ENCODE data around the gene MRPS18B. TPM values are rescaled to one million over a fixed set of nuclear protein-coding genes. Genes with fewer than 3 reads are reported as not detected.
"Not testable (repeated sequence)": the region's sequence is repeated elsewhere in the genome, so short reads cannot be mapped to it uniquely, and the experiment has no call there.

The MRPS18B gene
- total RNA-seq, 2 experiments from 2014 or later = 59.0 to 79.6 TPM

GRCh38 chr6:30597315-30598144 lies 20.1 kb upstream of the MRPS18B start:
- POLR2A ChIA-PET = interaction anchor here (6.3 kb wide), 1 partner anchor 16 kb away, joined by 38 read pairs; no protein-coding TSS in a partner anchor
- H3K27ac ChIP-seq (ENCODE audit: low read depth, low read length, poor library complexity, severe bottlenecking) = not testable (repeated sequence)

GRCh38 chr6:30598912-30599624 lies 18.6 kb upstream of the MRPS18B start:
- no peak for DNase-seq (ENCODE audit: low spot score)
- intact Hi-C loops (cut with micrococcal nuclease; ENCODE audit: unreplicated experiment) = no loop called here
- H3K36me3 ChIP-seq (ENCODE audit: insufficient read depth, low read length) = peaks cover 81% of the 10 kb centered on the region
- H3K79me2 ChIP-seq (ENCODE audit: insufficient read depth, low read depth, low read length) = no peaks in the 10 kb centered on the region
- ChIA-PET CTCF (ENCODE audit: unreplicated experiment) (no interaction called here), POLR2A (interaction anchor here (6.3 kb wide), 1 partner anchor 14 kb away, joined by 38 read pairs; no protein-coding TSS in a partner anchor)
- H3K9me3 ChIP-seq (ENCODE audit: low read length) = no peaks in the 10 kb centered on the region
- H3K27ac ChIP-seq (ENCODE audit: low read depth, low read length, poor library complexity, severe bottlenecking) = no peak overlapping the region
- H3K4me1 ChIP-seq (ENCODE audit: insufficient read depth, low read length, poor library complexity, severe bottlenecking) = no peaks in the 10 kb centered on the region
- H2AFZ ChIP-seq (ENCODE audit: low read length) = no peak overlapping the region
- TF ChIP-seq CTCF (conservative IDR thresholded peaks at IDR 0.05; ENCODE audit: low read length) = no peak
- BruUV-seq (replicated peaks) = no TSS peak
- H4K20me1 ChIP-seq (ENCODE audit: insufficient read depth, low read length) = no peaks in the 10 kb centered on the region
- no peak overlapping the region for H3K4me2 ChIP-seq (ENCODE audit: low read length)
- no peak overlapping the region for H3K4me3 ChIP-seq (ENCODE audit: low read depth, low read length, poor library complexity, severe bottlenecking)
- no peaks in the 10 kb centered on the region for H3K9me2 ChIP-seq (ENCODE audit: insufficient read depth, low read length)

More at GRCh38 chr6:30597315-30598144, 20.1 kb upstream of the MRPS18B start:
- H3K36me3 ChIP-seq (ENCODE audit: insufficient read depth, low read length) = peaks cover 81% of the 10 kb centered on the region
- TF ChIP-seq CTCF (conservative IDR thresholded peaks at IDR 0.05; ENCODE audit: low read length) = peak; percentile 84
- H3K79me2 ChIP-seq (ENCODE audit: insufficient read depth, low read depth, low read length); H3K4me1 ChIP-seq (ENCODE audit: insufficient read depth, low read length, poor library complexity, severe bottlenecking); H3K9me2 ChIP-seq (ENCODE audit: insufficient read depth, low read length); H3K4me3 ChIP-seq (ENCODE audit: low read depth, low read length, poor library complexity, severe bottlenecking); H4K20me1 ChIP-seq (ENCODE audit: insufficient read depth, low read length); H3K9me3 ChIP-seq (ENCODE audit: low read length); H3K4me2 ChIP-seq (ENCODE audit: low read length); BruUV-seq (replicated peaks); H2AFZ ChIP-seq (ENCODE audit: low read length): not testable (repeated sequence)
- CTCF ChIA-PET (ENCODE audit: unreplicated experiment) = interaction anchor here (0.6 to 1.6 kb wide), 3 partner anchors 56 to 209 kb away, joined by 3 to 6 read pairs (median 4); no protein-coding TSS in a partner anchor
- peak; percentile 79 for DNase-seq (ENCODE audit: low spot score)
- intact Hi-C loops (cut with micrococcal nuclease; ENCODE audit: unreplicated experiment) = loop anchor here (1.0 to 2.0 kb wide), 3 partner anchors 57 to 115 kb away; no protein-coding TSS in a partner anchor

Measured in OCI-LY7 (cell line).